Panc1 (cell line): ENCODE data around the gene SMPD1. TPM values are rescaled to one million over a fixed set of nuclear protein-coding genes. Genes with fewer than 3 reads are reported as not detected.

Experiments
- ATAC-seq: fragments of 200-7000 bp; cut with Tn5 transposase; 2 replicates; pipeline ENCODE4 v1.9.1; 2020; ENCODE audit warnings: mild to moderate bottlenecking, moderate library complexity
- BruUV-seq: library from RNA; stranded (reverse); fragments of 400-500 nt; replicated peaks from 2 replicates; lab custom pipeline; 2021; lab: Mats Ljungman, UMichigan
- CTCF ChIA-PET: fragments of 300-600 bp; sonication (Branson Sonifier 250); formaldehyde crosslinking; loops from one replicate; lab custom pipeline; 2022; ENCODE audit warnings: antibody characterized with exemption; lab: Charles Lee
- POLR2A ChIA-PET: fragments of 300-600 bp; sonication (Branson Sonifier 250); formaldehyde crosslinking; loops from one replicate; lab custom pipeline; 2022; ENCODE audit warnings: antibody characterized with exemption; lab: Charles Lee
- DNase-seq: peaks from one replicate; pipeline ENCODE4 v3.0.0-alpha.2; 2010; ENCODE audit warnings: low read depth, low spot score
- H3K27ac ChIP-seq: 2 replicates; pipeline ENCODE4 v1.5.1; 2011; ENCODE audit warnings: mild to moderate bottlenecking, low read length, inconsistent platforms
- H3K27me3 ChIP-seq: fragments of 200-500 bp; sonication (Bioruptor generic); 2 replicates; pipeline ENCODE4 v1.6.0; 2014; ENCODE audit warnings: low read length, inconsistent platforms; ENCODE audit not compliant: control insufficient read depth, insufficient read depth
- H3K36me3 ChIP-seq: fragments of 200-500 bp; sonication (Bioruptor generic); 2 replicates; pipeline ENCODE4 v1.5.1; 2014; ENCODE audit warnings: inconsistent platforms, mild to moderate bottlenecking, low read length, moderate library complexity; ENCODE audit not compliant: control insufficient read depth, insufficient read depth
- H3K4me1 ChIP-seq: 2 replicates; pipeline ENCODE4 v1.5.1; 2011; ENCODE audit warnings: inconsistent platforms, mild to moderate bottlenecking, low read length, moderate library complexity; ENCODE audit not compliant: control insufficient read depth, insufficient read depth
- H3K4me3 ChIP-seq, 2 experiments: 2 replicates each; pipeline ENCODE4 v1.5.1; 2011 to 2012; ENCODE audit warnings: low read depth in 2 of 2, low read length in 2 of 2, mild to moderate bottlenecking in 2 of 2, inconsistent platforms in 1 of 2, moderate library complexity in 1 of 2
- H3K9me3 ChIP-seq: fragments of 200-500 bp; sonication (Bioruptor generic); 2 replicates; pipeline ENCODE4 v1.5.1; 2014; ENCODE audit warnings: low read depth, mild to moderate bottlenecking, inconsistent platforms, low read length, moderate library complexity; ENCODE audit not compliant: control insufficient read depth, insufficient read depth
- CTCF ChIP-seq: fragments of 450-650 bp; IDR thresholded peaks from 2 replicates; pipeline ENCODE4 v1.5.1; 2017; ENCODE audit warnings: mild to moderate bottlenecking
- POLR2AphosphoS5 ChIP-seq: IDR thresholded peaks from 2 replicates; pipeline ENCODE4 v1.6.1; 2012; ENCODE audit warnings: mild to moderate bottlenecking, low read depth, low read length, moderate library complexity
- REST ChIP-seq, 2 experiments: IDR thresholded peaks; 2 replicates each; pipeline ENCODE4 v1.6.1; 2011 to 2012; ENCODE audit warnings: low read depth in 2 of 2, control low read depth in 1 of 2, low read length in 1 of 2, mild to moderate bottlenecking in 1 of 2, moderate library complexity in 1 of 2; ENCODE audit not compliant: insufficient read depth in 1 of 2
- SIN3A ChIP-seq: IDR thresholded peaks from 2 replicates; pipeline ENCODE4 v1.6.1; 2012; ENCODE audit warnings: low read depth, mild to moderate bottlenecking, low read length, moderate library complexity, borderline replicate concordance; ENCODE audit not compliant: insufficient read depth
- TCF7L2 ChIP-seq: IDR thresholded peaks from 2 replicates; pipeline ENCODE4 v1.6.1; 2011; ENCODE audit warnings: mild to moderate bottlenecking, low read depth, low read length, inconsistent platforms
- in situ Hi-C: cut with HindIII; loops from 2 replicates; pipeline ENCODE4 v1.10.0; 2016; ENCODE audit warnings: low sequenced_read_pairs, low pct_unique_long_range_greater_than_20kb
- intact Hi-C: fragments of 100-400 bp; cut with micrococcal nuclease; formaldehyde crosslinking; loops from one replicate; pipeline ENCODE4 v1.10.0; 2022; ENCODE audit not compliant: unreplicated experiment
- total RNA-seq: library from RNA; stranded (reverse); gene quantifications from one replicate; pipeline ENCODE4 v1.2.1, GENCODE V29; 2021; ENCODE audit not compliant: unreplicated experiment

The SMPD1 gene
- total RNA-seq, 1 experiment from 2014 or later = 20.0 TPM

GRCh38 chr11:6354651-6355485 lies 35.4 kb upstream of the SMPD1 start:
- no peaks in the 10 kb centered on the region for H3K36me3 ChIP-seq
- no peak for DNase-seq
- no peak for ATAC-seq
- CTCF ChIA-PET = interaction anchor here (0.5 to 4.5 kb wide), 7 partner anchors 8 to 1222 kb away, joined by 3 to 31 read pairs (median 3); no protein-coding TSS in a partner anchor
- H3K4me1 ChIP-seq = no peaks in the 10 kb centered on the region
- in situ Hi-C loops = no loop called here
- no TSS peak for BruUV-seq
- no peak overlapping the region for H3K27ac ChIP-seq
- POLR2A ChIA-PET = interaction anchor here (0.8 kb wide), 1 partner anchor 10 kb away, joined by 3 read pairs; no protein-coding TSS in a partner anchor
- no peak overlapping the region for H3K4me3 ChIP-seq
- intact Hi-C loops = loop anchor here (5.0 kb wide), 1 partner anchor 58 kb away; no protein-coding TSS in a partner anchor
- no peaks in the 10 kb centered on the region for H3K27me3 ChIP-seq
- TF ChIP-seq CTCF (no peak), SIN3A (no peak), POLR2AphosphoS5 (no peak), REST (IDR thresholded peaks at IDR 0.05; ENCODE audit: insufficient read depth in 1 of 2, low read depth in 2 of 2, low read length in 1 of 2) (no peak), TCF7L2 (no peak)
- no peaks in the 10 kb centered on the region for H3K9me3 ChIP-seq

- no peaks in the 10 kb centered on the region for H3K36me3 ChIP-seq
- ChIA-PET POLR2A (no interaction called here), CTCF (interaction anchor here (0.7 kb wide), 1 partner anchor 757 kb away, joined by 4 read pairs; no protein-coding TSS in a partner anchor)
- in situ Hi-C loops = no loop called here
- no peaks in the 10 kb centered on the region for H3K4me1 ChIP-seq
- no peak overlapping the region for H3K4me3 ChIP-seq
- H3K9me3 ChIP-seq = no peaks in the 10 kb centered on the region
- no peaks in the 10 kb centered on the region for H3K27me3 ChIP-seq
- no peak for ATAC-seq
- intact Hi-C loops = no loop called here
- BruUV-seq = no TSS peak
- H3K27ac ChIP-seq = no peak overlapping the region
- no peak for DNase-seq
- TF ChIP-seq TCF7L2 (no peak), POLR2AphosphoS5 (no peak), SIN3A (no peak), REST (IDR thresholded peaks at IDR 0.05; ENCODE audit: insufficient read depth in 1 of 2, low read depth in 2 of 2, low read length in 1 of 2) (no peak), CTCF (no peak; the same call in 1 of the 2 replicates)
Observed at GRCh38 chr11:6356503-6357055, 33.7 kb upstream of the SMPD1 start.
